Osteoblast (primary cell): ENCODE data around the gene GLT1D1. TPM values are rescaled to one million over a fixed set of nuclear protein-coding genes. Genes with fewer than 3 reads are reported as not detected.

Experiments
- DNase-seq: peaks from one replicate; pipeline ENCODE4 v3.0.0; 2011; ENCODE audit warnings: low spot score, mixed read lengths; ENCODE audit not compliant: insufficient read length; ENCODE audit errors: missing footprints
- H2AFZ ChIP-seq: 2 replicates; pipeline ENCODE4 v1.6.0; 2011; ENCODE audit warnings: mild to moderate bottlenecking, low read length
- H3K27ac ChIP-seq: 2 replicates; pipeline ENCODE4 v1.5.1; 2011; ENCODE audit warnings: mild to moderate bottlenecking, low read depth, low read length, moderate library complexity
- H3K27me3 ChIP-seq: 2 replicates; pipeline ENCODE4 v1.6.0; 2012; ENCODE audit warnings: mild to moderate bottlenecking, control low read depth, inconsistent platforms, low read length, moderate library complexity; ENCODE audit not compliant: insufficient read depth
- H3K36me3 ChIP-seq: 2 replicates; pipeline ENCODE4 v1.5.1; 2011; ENCODE audit warnings: mild to moderate bottlenecking, low read length, control low read depth, moderate library complexity; ENCODE audit not compliant: insufficient read depth
- H3K4me1 ChIP-seq: 2 replicates; pipeline ENCODE4 v1.5.1; 2011; ENCODE audit warnings: mild to moderate bottlenecking, low read length, control low read depth, moderate library complexity; ENCODE audit not compliant: insufficient read depth
- H3K4me2 ChIP-seq: 2 replicates; pipeline ENCODE4 v1.6.0; 2011; ENCODE audit warnings: mild to moderate bottlenecking, low read length; ENCODE audit not compliant: insufficient read depth
- H3K4me3 ChIP-seq: fragments of 200-600 bp; sonication (generic); 3 replicates; pipeline ENCODE4 v1.5.1; 2012; ENCODE audit warnings: mild to moderate bottlenecking, low read length, inconsistent platforms; ENCODE audit not compliant: insufficient read depth
- H3K79me2 ChIP-seq: 2 replicates; pipeline ENCODE4 v1.6.0; 2012; ENCODE audit warnings: mild to moderate bottlenecking, low read length, control low read depth, inconsistent platforms; ENCODE audit not compliant: insufficient read depth
- H3K9me3 ChIP-seq: 2 replicates; pipeline ENCODE4 v1.5.1; 2011; ENCODE audit warnings: low read depth, low read length, control low read depth
- H4K20me1 ChIP-seq: 2 replicates; pipeline ENCODE4 v1.6.0; 2012; ENCODE audit warnings: mild to moderate bottlenecking, low read length, control low read depth; ENCODE audit not compliant: insufficient read depth
- CTCF ChIP-seq: IDR thresholded peaks from 2 replicates; pipeline ENCODE4 v1.5.1; 2011; ENCODE audit warnings: mild to moderate bottlenecking, low read depth, low read length, moderate library complexity; ENCODE audit errors: extremely low read depth
- total RNA-seq: library from RNA; depleted of rRNA; stranded (reverse); fragments of >200 nt; gene quantifications from 2 replicates; pipeline ENCODE4 v1.2.3, GENCODE V29; 2012

GLT1D1 gene
- total RNA-seq, 1 donor: not detected

GRCh38 chr12:128983371-128983770 is 130.1 kb downstream of the GLT1D1 start:
- Histone ChIP-seq H3K4me1 (no peaks in the 10 kb centered on the region), H4K20me1 (no peaks in the 10 kb centered on the region), H3K36me3 (no peaks in the 10 kb centered on the region), H3K4me2 (no peak overlapping the region), H3K79me2 (no peaks in the 10 kb centered on the region), H3K9me3 (no peaks in the 10 kb centered on the region), H3K4me3 (no peak overlapping the region), H2AFZ (no peak overlapping the region), H3K27ac (no peak overlapping the region), H3K27me3 (no peaks in the 10 kb centered on the region)
- TF ChIP-seq CTCF: no peak
- no peak for DNase-seq

GRCh38 chr12:128986957-128987356 is 133.7 kb downstream of the GLT1D1 start:
- no peaks in the 10 kb centered on the region for H3K36me3 ChIP-seq
- TF ChIP-seq CTCF: no peak
- H4K20me1 ChIP-seq: no peaks in the 10 kb centered on the region
- no peak for DNase-seq
- H3K4me3 ChIP-seq: no peak overlapping the region
- H3K9me3 ChIP-seq: no peaks in the 10 kb centered on the region
- no peaks in the 10 kb centered on the region for H3K4me1 ChIP-seq
- H2AFZ ChIP-seq: no peak overlapping the region
- no peak overlapping the region for H3K27ac ChIP-seq
- no peaks in the 10 kb centered on the region for H3K27me3 ChIP-seq
- no peak overlapping the region for H3K4me2 ChIP-seq
- no peaks in the 10 kb centered on the region for H3K79me2 ChIP-seq

GRCh38 chr12:128989287-128989686 is 136.0 kb downstream of the GLT1D1 start:
- H3K79me2 ChIP-seq: no peaks in the 10 kb centered on the region
- no peak overlapping the region for H3K27ac ChIP-seq
- no peaks in the 10 kb centered on the region for H3K9me3 ChIP-seq
- H4K20me1 ChIP-seq: no peaks in the 10 kb centered on the region
- H3K4me3 ChIP-seq: no peak overlapping the region
- no peak overlapping the region for H2AFZ ChIP-seq
- H3K36me3 ChIP-seq: no peaks in the 10 kb centered on the region
- no peaks in the 10 kb centered on the region for H3K27me3 ChIP-seq
- H3K4me2 ChIP-seq: no peak overlapping the region
- TF ChIP-seq CTCF: no peak
- H3K4me1 ChIP-seq: no peaks in the 10 kb centered on the region
- no peak for DNase-seq

GRCh38 chr12:128991716-128992115 is 138.4 kb downstream of the GLT1D1 start:
- H3K79me2 ChIP-seq: no peaks in the 10 kb centered on the region
- DNase-seq: no peak
- H3K27me3 ChIP-seq: no peaks in the 10 kb centered on the region
- no peak overlapping the region for H3K4me2 ChIP-seq
- H2AFZ ChIP-seq: no peak overlapping the region
- H4K20me1 ChIP-seq: no peaks in the 10 kb centered on the region
- H3K4me3 ChIP-seq: no peak overlapping the region
- no peaks in the 10 kb centered on the region for H3K9me3 ChIP-seq
- H3K4me1 ChIP-seq: no peaks in the 10 kb centered on the region
- no peak overlapping the region for H3K27ac ChIP-seq
- no peaks in the 10 kb centered on the region for H3K36me3 ChIP-seq
- no peak for TF ChIP-seq CTCF
